GM18909 (cell line): ENCODE data around the gene USP7.
"Not testable (repeated sequence)": the region's sequence is repeated elsewhere in the genome, so short reads cannot be mapped to it uniquely, and the experiment has no call there.

Source experiments
- ATAC-seq: cut with Tn5 transposase; IDR thresholded peaks from one replicate; pipeline ENCODE4 v1.9.1; 2021; ENCODE audit warnings: mild to moderate bottlenecking; ENCODE audit not compliant: unreplicated experiment, poor library complexity

USP7 gene

DNA sequence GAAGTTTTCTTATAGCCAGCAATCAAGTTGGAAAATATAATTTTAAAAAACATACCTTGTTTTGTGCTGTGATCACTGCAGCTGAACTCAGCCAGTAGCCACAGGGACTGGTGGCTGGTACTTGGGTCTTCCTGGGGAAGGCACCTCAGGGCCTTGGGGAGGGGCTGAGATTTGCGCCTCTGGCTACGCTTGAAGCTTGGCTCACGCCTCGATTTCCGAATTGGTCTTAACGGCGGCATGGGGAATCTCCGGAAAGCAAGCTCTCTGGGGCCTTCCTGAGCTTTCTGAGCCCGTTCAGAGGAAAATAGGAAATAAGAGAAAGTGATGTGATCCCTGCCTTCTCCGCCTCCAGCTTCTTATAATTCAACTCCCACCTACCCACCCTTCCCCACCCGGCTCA is 11.3 kb upstream of the USP7 start:
- ATAC-seq = no peak

- no peak for ATAC-seq
These were observed 9.3 kb upstream of the USP7 start for GRCh38 chr16:8972843-8973586.

GRCh38 chr16:8971416-8971815 is 7.7 kb upstream of the USP7 start:
- no peak for ATAC-seq

GRCh38 chr16:8969202-8969897 is 5.6 kb upstream of the USP7 start:
- ATAC-seq = not testable (repeated sequence)

GRCh38 chr16:8968054-8968453 is 4.3 kb upstream of the USP7 start:
- not testable (repeated sequence) for ATAC-seq

- no peak for ATAC-seq
These were observed 3.6 kb upstream of the USP7 start for GRCh38 chr16:8967132-8967821.

DNA sequence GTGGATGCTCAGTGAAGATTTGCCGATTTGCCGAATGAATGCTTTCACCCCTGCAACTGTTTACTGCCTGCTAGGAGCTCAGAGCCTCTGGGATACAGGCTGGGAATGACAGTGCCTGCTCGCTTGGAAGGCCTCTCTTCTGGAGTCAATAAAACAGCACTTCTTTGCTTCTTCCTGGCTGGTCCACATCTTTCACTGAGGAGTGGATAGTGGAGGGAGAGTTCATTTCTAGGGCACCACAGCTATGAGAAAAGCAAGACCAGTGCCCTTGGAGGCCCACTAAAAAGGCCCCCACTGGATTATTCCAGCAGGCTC is 3.1 kb upstream of the USP7 start:
- ATAC-seq = no peak

DNA sequence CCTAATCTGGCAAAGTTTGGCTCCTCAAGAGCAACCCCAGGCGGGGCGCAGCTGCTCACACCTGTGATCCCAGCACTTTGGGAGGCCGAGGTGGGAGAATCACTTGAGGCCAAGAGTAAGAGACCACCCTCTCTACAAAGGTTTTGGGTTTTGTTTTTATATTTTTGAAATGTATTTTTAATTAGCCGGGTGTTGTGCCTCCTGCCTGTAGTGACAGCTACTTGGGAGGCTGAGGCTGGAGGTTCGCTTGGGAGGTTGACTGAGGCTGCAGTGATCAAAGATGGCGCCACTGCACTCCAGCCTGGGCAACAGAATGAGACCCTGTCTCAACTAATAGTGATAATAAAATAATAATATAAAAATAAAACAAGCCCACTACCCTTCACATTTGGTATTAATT is 756 bp upstream of the USP7 start:
- ATAC-seq = no peak

DNA sequence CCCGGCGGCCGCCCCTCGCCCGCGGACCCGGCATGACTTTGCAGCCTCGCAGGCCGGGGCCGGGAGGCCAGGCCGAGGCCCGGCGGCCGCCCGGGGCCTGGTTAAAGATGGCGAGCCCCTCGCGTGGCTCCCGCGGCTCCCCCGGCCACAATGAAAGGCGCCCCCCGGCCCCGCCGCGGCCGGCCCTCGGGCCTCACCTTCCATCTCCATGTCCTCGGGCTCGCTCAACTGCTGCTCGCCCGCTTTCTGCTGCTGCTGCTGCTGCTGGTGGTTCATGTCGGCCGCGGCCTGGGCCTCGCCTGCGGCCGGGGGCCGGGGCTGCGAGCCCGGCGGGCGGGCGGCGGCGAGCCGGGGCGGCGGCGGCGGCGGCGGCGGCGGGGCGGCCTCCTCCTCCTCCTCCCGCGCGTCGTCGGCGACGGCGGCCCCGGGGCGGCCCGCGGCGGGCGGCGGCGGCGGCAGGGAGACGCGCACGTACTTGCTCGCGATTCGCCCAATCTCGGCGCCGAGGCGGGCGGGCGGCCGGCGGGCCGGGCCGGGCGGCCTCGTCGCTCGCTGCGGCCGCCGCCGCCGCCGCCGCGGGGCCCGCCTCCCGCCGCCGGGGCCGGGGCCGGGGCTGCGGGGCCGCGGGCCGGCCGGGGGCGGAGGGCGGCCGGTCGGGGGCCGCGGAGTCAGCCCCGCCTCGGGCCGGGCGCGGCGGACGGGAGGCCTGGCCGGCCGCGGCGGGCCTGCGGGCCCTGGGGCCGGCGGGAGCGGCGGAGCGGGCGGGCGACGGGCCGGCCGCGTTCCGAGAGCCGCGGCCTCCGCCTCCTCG is 491 bp downstream of the USP7 start:
- ATAC-seq = peak; percentile 3

GRCh38 chr16:8962393-8963009 is 1.2 kb downstream of the USP7 start:
- ATAC-seq = peak; percentile 35

DNA sequence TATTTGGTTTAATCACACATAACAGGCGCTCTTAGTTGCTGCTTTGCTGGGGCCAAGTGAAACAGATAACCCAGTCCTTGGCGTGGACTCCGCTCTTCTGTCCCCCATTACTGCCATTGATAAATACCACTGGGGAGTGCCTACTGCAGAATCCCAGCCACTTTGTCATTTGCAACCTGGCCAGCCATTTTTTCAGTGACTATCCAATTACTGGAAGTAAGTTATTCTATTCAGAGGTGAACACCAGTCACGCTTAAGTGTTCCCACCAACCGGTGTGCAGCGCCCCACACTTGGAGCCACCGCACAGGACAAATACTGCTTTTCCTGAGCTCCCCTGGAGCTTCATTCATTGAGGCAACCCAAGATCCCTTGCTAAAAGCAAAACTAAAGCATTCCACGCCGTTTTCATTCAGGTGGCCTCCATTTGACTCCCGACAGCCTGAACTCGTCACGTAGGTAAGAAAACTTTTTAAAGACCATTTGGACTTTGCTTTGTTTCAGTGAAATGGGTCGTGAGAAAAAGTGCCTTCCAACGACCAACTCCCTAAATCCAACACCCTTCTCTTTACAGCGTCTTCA is 1.8 kb downstream of the USP7 start:
- no peak for ATAC-seq

- no peak for ATAC-seq
These were observed 3.0 kb downstream of the USP7 start for GRCh38 chr16:8960788-8961109.

- ATAC-seq = no peak
These were observed 3.6 kb downstream of the USP7 start for GRCh38 chr16:8959921-8960787.

- ATAC-seq = no peak
These were observed 5.2 kb downstream of the USP7 start for GRCh38 chr16:8958344-8959167.

DNA sequence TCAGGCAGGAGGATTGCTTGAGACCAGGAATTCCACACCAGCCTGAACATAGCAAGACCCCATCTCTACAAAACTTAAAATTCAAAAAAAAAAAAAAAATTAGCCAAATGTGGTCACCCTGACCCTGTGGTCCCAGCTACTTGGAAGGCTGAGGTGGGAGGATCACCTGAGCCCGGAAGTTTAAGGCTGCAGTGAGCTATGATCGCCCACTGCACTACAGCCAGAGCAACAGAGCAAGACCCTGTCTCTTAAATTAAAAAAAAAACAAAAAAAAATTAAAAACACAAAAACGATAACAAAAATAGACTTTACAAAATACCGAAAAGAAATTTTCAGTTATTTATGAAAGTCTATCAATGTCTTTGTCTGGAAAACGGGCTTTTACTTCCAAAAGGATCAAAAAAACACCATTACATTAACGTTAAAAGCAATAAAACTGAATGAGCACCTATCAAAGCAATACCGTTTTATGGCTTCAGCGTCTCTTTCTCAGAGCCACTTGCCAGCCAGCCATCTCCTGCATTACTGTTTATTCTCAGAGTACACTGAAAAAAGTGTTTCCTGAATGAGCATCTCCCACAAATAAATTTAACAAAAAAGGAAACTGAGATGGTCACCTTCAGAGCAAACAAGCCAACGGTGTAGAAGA is 6.1 kb downstream of the USP7 start:
- no peak for ATAC-seq

DNA sequence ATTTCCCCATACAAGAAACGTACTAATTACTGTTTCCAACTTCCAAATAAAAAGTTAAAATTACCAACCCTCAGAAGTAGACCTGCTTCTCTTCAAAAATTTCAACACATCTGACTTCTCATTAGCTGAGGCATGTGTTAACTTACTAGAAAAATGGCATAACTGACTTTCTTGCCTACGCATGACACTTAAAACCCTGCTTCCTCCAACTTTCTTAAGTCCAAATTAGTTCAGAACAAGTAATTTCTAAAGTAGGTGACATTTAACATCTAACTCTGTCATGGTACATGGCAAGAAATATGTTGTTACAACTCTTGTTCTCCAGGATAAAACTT is 6.7 kb downstream of the USP7 start:
- no peak for ATAC-seq

- ATAC-seq = no peak
These were observed 7.2 kb downstream of the USP7 start for GRCh38 chr16:8956265-8957062.
